GM18858 (cell line): ENCODE measurements around the gene PPP2R3C.
"Not testable (repeated sequence)": the region's sequence is repeated elsewhere in the genome, so short reads cannot be mapped to it uniquely, and the experiment has no call there.

Experiments
- ATAC-seq: cut with Tn5 transposase; IDR thresholded peaks from one replicate; pipeline ENCODE4 v1.9.1; 2021; ENCODE audit not compliant: unreplicated experiment

PPP2R3C gene

DNA sequence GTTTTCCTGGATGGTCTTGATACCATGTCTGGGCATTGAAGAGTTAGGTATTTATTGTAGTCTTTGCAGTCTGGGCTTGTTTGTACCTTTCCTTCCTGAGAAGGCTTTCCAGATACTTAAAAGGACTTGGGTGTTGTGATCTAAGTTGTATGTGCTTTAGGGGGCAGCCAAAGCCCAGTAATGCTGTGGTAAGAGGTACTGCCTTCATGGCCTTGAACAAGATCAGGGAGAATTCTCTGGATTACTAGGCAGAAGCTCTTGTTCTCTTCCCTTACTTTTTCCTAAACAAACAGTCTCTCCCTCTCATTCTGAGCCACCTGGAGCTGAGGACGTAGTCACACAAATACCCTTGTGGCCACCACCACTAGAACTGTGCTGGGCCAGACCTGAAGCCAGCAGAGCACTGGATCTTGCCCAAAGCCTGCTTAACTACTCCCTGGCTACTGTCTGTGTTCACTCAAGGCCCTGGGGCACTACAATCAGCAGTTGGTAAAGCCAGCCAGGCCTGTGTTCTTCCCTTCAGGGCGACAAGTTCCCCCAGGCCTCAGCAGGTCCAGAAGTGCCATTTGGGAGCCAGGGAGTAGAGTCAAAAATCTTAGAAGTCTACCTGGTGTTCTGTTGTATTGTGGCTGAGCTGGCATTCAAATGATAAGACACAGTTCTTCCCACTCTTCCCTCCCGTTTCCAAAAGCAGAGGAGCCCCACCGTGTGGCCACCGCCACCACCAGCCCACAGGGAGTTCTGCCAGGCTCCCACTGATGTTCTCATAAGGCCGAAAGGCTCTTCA, 11.9 kb upstream of the PPP2R3C start:
- no peak for ATAC-seq

DNA sequence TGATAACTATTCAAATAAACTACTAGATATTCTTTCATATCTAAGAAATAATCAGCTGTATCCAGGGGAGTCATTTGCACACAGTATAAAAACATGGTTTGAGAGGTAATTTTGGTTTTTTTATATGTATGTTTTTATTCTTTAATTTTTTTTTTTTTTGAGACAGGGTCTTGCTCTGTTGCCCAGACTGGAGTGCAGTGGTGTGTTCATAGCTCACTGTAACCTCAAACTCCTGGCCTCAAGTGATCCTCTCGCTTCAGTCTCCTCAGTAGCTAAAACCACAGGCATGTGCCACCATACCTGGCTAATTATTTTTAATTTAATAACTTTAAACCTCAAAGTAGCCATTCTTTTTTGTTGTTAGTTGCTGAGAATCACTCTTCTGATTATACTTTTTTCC, 2.3 kb upstream of the PPP2R3C start:
- ATAC-seq, result no peak

DNA sequence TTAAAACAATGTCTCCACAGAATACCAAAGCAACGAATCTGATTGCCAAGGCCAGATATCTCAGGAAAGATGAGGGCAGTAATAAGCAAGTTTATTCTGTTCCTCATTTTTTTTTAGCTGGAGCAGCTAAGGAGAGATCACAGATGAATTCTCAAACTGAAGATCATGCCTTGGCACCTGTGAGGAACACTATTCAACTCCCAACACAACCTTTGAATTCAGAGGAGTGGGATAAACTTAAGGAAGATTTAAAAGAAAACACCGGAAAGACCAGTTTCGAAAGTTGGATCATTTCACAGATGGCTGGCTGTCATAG, 1.6 kb upstream of the PPP2R3C start:
- no peak for ATAC-seq

DNA sequence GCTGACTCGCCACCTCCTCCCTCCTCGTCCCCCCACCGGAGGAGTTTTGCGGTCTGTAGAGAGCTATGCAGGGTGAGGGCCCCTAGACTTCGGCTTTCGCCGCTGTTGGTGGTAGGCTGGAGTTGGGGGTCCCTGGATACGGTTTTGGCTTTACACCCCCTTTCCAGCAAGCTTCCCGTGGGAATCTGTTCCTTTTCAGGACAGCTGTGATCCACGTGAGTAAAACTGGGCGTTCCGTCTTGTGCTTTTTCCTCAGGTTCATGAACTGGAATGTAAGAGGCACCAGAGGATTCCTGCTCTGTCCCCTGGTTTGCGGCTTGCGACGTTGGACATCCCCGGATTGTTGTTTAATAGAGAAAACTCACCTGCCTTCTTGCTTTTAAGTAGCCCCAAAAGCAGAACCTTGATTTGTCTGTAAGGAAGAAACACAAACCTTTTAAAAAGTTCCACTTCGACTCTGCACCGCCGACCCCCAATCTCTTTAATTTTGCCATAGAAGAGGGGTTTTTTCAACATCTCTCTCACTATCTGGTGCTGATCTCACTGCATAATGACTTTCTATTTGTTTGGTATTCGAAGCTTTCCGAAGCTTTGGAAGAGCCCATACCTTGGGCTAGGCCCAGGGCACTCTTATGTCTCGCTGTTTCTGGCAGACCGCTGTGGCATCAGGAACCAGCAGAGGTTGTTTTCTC, 1.1 kb upstream of the PPP2R3C start:
- no peak for ATAC-seq

DNA sequence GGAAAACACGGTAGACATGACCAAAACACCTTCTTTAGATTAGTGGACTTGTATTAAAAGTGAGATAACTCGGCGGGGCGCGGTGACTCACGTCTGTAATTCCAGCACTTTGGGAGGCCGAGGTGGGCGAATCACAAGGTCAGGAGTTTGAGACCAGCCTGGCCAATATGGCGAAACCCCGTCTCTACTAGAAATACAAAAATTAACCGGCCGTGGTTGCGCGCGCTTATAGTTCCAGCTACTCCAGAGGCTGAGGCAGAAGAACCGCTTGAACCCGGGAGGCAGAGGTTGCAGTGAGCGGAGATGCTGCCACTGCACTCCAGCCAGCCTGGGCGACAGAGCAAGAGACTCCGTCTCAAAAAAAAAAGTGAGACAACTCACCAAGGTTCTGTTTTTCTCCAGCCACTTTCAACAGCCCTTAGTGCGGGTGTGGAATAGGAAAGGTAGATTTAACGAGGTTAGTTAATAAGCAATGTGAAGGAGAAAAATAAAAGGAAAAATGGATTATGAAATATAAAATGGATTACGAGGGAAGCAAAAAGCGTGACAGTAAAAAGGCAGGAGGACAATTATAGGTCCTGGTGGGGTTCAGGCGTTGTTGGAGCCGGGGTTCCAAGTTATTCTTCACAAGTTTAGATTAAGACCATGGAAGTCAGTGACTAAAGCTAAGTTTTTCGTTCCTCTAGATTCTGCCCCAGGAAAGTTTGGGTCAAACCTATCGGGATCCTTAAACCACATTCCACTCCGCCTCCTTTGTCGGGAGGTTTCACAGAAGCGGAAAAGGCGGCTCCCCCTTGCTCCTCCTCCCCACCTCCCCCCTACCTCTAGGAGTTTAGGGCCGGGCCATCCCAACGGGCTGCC, 534 bp downstream of the PPP2R3C start:
- ATAC-seq, result no peak

DNA sequence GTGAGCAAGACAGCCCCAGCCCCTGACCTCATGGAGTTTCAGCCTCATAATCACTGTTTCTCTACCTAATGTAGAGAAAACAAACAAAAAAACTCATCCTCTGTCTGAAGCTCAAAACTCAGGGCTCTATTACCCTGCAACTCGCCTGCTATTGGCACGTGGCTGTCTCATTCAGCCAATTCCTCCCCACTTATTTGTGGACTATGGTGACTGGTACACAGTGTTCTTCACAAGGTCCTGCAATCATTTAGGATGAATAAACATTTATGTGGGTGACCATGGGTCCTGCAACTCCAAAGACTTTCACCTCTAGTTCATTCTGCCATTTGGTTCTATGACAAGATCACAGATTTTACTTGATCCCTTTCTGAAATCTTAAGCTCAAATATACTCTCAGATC, 4.7 kb downstream of the PPP2R3C start:
- ATAC-seq, result no peak

DNA sequence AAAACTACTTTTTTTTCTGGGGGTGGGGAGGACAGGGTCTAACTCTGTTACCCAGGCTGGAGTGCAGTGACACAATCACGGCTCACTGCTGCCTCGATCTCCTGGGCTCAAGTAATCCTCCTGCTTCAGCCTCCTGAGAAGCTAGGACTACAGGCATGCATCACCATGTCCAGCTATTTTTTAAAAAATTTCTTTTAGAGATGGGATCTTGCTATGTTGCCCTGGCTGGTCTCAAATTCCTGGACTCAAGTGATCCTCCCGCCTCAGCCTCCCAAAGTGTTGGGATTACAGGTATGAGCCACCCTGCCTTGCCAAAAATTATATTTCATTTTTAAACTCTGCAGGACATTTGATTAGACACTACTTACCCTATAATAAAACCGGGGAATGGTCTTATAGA, 5.5 kb downstream of the PPP2R3C start:
- ATAC-seq, result no peak

DNA sequence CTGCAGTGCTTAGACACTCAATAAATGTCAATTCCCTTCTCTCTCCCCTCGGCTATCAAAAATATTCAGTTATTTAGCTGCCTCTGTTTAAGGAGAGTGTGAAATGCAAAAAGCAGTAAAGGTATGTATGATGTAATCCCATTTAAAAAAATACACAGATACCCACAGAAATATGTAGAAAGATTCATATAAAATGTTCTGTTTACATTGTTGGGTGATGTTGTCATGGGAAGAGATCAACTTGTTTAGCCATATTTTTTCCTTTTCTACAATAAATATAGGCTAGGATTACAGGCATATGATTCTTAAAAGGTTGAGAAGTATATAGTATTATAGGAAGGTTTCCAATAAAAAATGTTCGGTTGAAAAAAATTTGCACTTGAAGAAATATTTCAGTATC, 7.8 kb downstream of the PPP2R3C start:
- ATAC-seq, result no peak

DNA sequence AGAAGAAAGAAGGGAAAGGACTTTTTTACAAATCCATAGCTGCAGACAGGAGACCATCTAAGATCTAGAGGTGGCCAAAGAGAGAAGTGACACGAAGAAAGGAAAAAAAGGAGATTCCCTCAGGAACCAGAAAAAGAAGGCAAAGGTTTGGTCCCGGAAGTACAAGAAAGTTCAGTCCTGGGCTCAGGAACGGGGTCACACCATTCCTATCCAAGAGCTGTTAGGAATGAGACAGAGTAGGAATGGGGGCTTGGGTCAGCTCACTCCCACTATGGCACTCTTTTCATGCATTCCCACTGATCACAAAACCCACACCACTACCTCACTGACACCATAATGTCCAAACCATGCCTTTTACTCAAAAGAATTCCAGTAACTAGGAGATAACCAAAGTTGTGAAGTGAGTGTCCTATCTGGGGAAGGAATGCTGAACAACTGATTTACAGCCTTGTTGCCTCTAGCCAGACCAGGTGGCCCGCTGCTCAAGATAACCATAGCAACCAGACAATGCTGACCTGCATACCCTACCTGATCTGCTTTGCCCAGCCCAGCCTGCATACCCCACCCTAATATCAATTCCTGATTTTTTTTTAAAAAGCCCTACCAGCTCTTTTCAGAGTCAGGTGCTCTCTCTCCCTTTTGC, 8.4 kb downstream of the PPP2R3C start:
- ATAC-seq, result no peak

DNA sequence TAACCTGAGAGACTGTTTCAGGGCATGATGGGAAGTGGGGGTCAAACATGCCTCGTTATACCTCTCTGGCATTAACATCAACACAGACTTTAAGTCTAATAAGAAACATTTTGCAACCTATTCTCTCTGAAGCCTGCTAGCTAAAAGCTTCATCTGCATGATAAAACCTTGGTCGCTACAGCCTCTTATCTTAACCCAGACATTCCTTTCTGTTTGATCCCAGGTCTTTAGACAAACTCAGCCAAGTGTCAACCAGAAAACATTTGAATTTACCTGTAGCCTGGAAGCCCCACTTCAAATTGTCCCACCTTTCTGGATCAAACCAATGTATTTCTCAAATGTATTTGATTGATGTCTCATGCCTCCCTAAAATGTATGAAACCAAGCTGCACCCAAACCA, 9.1 kb downstream of the PPP2R3C start:
- no peak for ATAC-seq

DNA sequence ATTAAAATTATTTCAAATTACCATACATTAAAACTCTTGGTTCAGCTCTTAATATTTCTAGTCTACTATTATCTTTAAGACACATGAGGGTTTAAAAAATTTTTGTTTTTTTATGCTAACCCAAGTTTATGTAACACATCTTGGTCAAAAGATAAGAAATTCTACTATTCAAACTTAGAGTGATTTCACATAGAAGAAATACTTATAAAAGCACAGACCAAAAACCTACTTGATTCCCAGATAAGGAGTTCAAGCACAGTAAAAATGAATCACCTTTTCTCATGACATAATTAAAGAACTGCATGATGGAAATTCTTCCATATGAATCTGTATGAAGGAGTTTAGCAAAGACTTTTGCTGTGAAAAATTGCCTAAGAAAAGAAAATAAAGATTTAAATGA, 13.9 kb downstream of the PPP2R3C start:
- no peak for ATAC-seq

DNA sequence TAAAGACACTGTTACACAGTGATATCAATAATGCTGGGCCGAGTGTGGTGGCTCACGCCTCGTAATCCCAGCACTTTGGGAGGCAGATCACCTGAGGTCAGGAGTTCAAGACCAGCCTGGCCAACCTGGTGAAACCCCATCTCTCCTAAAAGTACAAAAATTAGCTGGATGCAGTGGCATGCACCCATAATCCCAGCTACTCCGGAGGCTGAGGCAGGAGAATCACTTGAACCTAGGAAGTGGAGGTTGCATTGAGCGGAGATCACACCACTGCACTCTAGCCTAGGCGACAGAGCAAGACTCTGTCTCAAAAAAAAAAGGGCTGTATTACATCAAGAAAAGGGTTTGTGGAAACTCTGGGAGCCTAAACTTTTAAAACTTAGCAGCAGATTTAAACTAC, 27.1 kb downstream of the PPP2R3C start:
- ATAC-seq, result not testable (repeated sequence)

DNA sequence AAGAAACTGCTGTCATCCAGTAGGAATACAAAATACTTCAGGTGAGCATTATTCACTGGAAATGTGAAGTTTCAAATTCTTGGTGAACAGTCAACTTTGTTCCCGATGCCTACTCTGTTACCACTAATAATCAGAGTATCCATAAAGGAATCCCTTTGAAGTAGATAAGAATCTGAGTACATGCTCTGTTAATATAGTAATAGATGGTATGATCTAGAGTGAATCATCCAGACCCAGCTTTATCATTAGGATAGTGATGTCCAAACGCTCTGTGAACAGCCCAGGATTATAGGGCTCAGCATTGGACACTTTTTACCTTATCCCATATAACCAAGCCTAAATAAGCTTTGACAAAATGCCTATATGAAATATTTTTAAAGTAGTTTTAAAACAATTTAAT, 33.3 kb downstream of the PPP2R3C start:
- ATAC-seq, result no peak

DNA sequence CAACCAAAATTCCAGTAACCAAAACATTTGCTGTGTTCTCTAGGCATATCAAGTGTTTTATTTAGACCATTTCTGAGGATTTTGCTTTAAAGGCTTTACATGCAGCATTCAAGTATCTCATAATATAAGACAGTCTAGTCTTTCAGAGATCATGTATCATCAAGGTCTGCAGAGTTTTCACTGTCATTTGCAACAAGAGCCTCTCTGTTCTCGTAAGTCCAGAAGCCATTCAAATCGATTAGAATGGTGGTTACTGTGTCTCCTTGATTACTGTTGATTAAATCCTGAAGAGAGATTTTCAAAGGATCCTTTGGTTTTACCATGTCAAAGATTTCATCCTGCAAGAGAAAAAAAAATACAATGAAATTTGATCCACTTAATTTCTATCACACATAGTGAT, 36.3 kb downstream of the PPP2R3C start:
- no peak for ATAC-seq

DNA sequence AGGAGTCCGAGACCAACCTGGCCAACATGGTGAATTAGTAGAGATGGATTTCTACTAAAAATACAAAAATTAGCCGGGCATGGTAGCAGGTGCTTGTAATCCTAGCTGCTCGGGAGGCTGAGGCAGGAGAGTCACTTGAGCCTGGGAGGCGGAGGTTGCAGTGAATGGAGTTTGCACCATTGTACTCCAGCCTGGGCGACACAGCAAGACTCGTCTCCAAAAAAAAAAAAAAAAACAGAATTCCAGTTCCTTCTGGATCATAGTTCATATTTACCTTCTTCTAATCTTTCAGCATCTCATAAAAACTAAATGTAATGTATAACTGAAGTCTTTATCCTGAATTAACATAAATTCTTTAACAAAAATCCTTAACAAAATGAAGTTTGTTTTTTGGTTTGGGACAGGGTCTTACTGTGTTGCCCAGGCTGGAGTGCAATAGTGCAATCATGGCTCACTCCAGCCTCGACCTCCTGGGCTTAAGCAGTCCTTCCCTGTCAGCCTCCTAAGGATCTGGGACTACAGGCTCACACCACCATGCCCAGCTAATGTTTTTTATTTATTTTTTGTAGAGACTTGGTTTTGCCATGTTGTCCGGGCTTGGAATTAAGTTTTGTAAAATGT, 38.1 kb downstream of the PPP2R3C start:
- no peak for ATAC-seq

DNA sequence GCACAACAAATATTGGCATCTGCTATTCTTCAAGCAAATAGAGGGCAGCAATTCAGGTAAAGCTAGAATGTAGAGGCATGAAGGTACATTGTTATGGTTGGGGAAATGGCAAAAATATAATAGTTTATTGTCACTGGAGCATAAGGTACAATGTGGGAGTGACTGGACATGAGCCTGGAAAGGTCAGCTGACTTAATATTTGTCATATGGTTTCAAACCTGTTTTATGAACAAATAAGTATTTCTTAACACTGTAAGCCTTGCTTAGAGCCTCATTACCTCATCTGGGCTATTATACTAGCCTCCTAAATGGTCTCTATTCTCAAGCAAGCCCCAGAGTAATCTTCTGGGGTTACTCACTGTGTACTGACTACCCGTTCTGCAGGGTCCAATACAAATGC, 42.0 kb downstream of the PPP2R3C start:
- no peak for ATAC-seq

DNA sequence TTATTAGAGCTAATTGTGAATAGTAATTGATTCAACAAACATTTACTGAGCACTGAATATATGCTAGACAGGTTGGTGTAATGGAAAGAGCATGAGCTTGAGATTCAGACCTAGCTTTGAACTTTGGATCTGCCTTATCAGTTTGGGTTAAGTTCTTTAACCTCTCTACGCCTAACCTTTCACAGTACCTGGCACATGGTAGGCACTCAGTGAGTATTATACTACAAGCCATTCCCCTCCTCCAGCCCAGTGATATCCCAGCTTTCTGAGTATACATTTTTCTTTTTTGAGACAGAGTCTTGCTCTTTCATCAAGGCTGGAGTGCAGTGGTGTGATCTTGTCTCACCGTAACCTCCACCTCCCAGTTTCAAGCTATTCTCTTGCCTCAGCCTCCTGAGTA, 43.7 kb downstream of the PPP2R3C start:
- no peak for ATAC-seq

DNA sequence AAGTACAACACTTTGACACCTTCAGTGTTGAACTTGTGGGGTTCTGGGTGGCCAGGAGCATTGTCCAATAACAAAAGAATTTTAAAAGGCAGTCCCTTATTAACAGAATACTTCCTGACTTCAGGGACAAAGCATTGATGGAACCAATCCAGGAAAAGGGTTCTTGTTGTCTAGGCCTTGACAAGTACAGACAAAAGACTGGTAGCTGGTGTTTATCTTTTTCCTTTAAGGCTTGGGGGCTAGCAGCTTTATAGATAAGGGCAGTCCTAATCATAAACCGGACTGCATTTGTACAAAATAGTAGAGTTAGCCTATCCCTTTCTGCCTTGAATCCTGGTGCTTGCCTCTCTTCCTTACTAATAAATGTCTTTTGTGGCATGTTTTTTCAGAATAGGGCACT, 48.3 kb downstream of the PPP2R3C start:
- no peak for ATAC-seq

DNA sequence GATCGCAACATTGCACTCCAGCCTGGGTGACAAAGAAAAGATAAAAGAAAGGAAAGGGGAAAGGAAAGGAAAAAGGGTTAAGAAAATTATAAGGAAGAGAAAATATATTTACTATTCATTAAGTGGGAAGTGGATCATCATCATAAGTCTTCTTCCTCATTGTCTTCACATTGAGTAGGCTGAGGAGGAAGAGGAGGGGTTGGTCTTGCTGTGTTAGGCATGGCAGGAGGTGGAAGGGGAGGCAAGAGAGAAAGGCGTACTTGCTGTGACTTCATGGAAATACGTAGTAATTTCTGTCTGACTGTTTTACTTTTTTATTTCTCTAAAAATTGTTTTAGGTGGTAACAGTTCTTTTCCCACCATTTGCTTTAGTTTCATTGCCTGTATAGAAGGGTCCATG, 49.6 kb downstream of the PPP2R3C start:
- no peak for ATAC-seq

DNA sequence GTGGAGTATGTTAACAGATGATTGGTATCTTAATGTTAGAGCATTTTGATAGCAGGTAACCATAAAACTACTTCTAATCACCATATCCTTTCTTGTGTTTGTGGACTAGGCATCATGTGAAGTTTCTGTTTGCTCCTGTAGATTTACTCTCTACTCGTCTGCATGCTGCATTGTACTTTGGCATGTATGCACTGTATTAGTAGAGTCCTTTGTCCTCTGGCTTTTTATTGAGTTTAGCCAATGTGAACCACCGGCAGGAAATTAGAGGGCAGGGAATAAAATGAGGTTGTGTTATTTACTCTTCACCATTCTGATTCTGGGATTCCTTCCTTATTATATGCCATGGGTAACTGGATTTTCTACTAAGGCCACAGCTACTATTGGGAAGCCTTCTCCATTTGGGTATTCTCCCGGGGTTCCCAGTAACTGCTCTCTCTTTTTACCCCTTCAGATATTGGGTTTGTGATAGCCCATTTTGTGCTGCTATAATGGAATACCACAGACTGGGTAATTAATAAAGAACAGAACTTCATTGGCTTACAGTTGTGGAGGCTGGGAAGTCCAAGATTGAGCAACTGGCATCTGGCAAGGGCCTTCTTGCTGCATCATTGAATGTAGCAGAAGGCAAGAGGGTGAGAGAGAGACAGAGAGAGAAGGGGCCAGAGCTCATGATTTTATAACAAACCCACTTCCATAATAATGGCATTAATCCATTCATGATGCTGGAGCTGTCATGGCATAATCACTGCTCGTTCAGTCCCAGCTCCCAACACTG, 53.4 kb downstream of the PPP2R3C start:
- ATAC-seq, result no peak
